GM23338 (cell line): ENCODE data around the gene ALB. TPM values are rescaled to one million over a fixed set of nuclear protein-coding genes. Genes with fewer than 3 reads are reported as not detected.

ENCODE experiments used
- ATAC-seq: fragments of 200-7000 bp; cut with Tn5 transposase; 3 replicates; pipeline ENCODE4 v1.9.1; 2020
- DNase-seq: peaks from one replicate; pipeline ENCODE4 v3.0.0-alpha.2; 2015; ENCODE audit warnings: low spot score
- H2AFZ ChIP-seq: fragments of 200-600 bp; sonication (generic); 2 replicates; pipeline ENCODE4 v1.8.0; 2016; ENCODE audit warnings: antibody characterized with exemption, mild to moderate bottlenecking, moderate library complexity
- H3F3A ChIP-seq: fragments of 200-600 bp; sonication (generic); replicated peaks from 2 replicates; pipeline ENCODE4 v1.8.0; 2017; ENCODE audit warnings: antibody characterized with exemption, mixed run types, low read depth
- H3K27ac ChIP-seq: fragments of 200-600 bp; sonication (generic); 2 replicates; pipeline ENCODE4 v1.6.1; 2016; ENCODE audit warnings: low read depth
- H3K27me3 ChIP-seq: fragments of 200-600 bp; sonication (generic); 2 replicates; pipeline ENCODE4 v1.8.0; 2016; ENCODE audit warnings: mild to moderate bottlenecking, mixed run types, moderate library complexity; ENCODE audit not compliant: insufficient read depth
- H3K36me3 ChIP-seq: fragments of 200-600 bp; sonication (generic); 2 replicates; pipeline ENCODE4 v1.8.0; 2016; ENCODE audit warnings: mild to moderate bottlenecking; ENCODE audit not compliant: insufficient read depth
- H3K4me1 ChIP-seq: fragments of 200-600 bp; sonication (generic); 2 replicates; pipeline ENCODE4 v1.8.0; 2016; ENCODE audit warnings: mild to moderate bottlenecking, moderate library complexity; ENCODE audit not compliant: insufficient read depth
- H3K4me2 ChIP-seq: fragments of 200-600 bp; sonication (generic); 2 replicates; pipeline ENCODE4 v1.7.1; 2017; ENCODE audit warnings: mixed run types
- H3K4me3 ChIP-seq: fragments of 200-600 bp; sonication (generic); 2 replicates; pipeline ENCODE4 v1.6.1; 2016; ENCODE audit warnings: mixed run types
- H3K79me2 ChIP-seq: fragments of 200-600 bp; sonication (generic); replicated peaks from 2 replicates; pipeline ENCODE4 v1.8.0; 2017; ENCODE audit warnings: mild to moderate bottlenecking; ENCODE audit not compliant: insufficient read depth
- H3K9me2 ChIP-seq: fragments of 200-600 bp; sonication (generic); 2 replicates; pipeline ENCODE4 v1.8.0; 2017; ENCODE audit not compliant: insufficient read depth
- H4K20me1 ChIP-seq: fragments of 200-600 bp; sonication (generic); replicated peaks from 2 replicates; pipeline ENCODE4 v1.8.0; 2017; ENCODE audit warnings: mild to moderate bottlenecking; ENCODE audit not compliant: insufficient read depth
- H3K27ac Mint-ChIP-seq: 2 replicates; pipeline ENCODE4 v1.8.0; 2020; ENCODE audit warnings: inconsistent platforms, mild to moderate bottlenecking, moderate library complexity, mixed read lengths
- H3K27me3 Mint-ChIP-seq: 3 replicates; pipeline ENCODE4 v1.8.0; 2022; ENCODE audit warnings: low read depth, mild to moderate bottlenecking, moderate library complexity, mixed read lengths, inconsistent platforms; ENCODE audit not compliant: insufficient read depth, poor library complexity
- H3K36me3 Mint-ChIP-seq: 3 replicates; pipeline ENCODE4 v1.8.0; 2021; ENCODE audit warnings: low read depth, mild to moderate bottlenecking, inconsistent platforms, moderate library complexity, mixed read lengths
- H3K4me1 Mint-ChIP-seq: 3 replicates; pipeline ENCODE4 v1.8.0; 2020; ENCODE audit warnings: mild to moderate bottlenecking, inconsistent platforms, mixed read lengths
- H3K4me3 Mint-ChIP-seq: 3 replicates; pipeline ENCODE4 v1.8.0; 2021; ENCODE audit warnings: moderate library complexity, mild to moderate bottlenecking, inconsistent platforms, mixed read lengths
- H3K9me3 Mint-ChIP-seq: 3 replicates; pipeline ENCODE4 v1.8.0; 2020; ENCODE audit warnings: moderate library complexity, mild to moderate bottlenecking, inconsistent platforms, mixed read lengths
- JUNB ChIP-seq: IDR thresholded peaks from one replicate; pipeline ENCODE4 v1.6.1; 2016; ENCODE audit warnings: antibody characterized with exemption; ENCODE audit not compliant: unreplicated experiment
- ZNF331 ChIP-seq: fragments of 250-450 bp; sonication (Bioruptor Pico); IDR thresholded peaks from 2 replicates; pipeline ENCODE4 v1.5.0; 2020; ENCODE audit warnings: low read depth, mild to moderate bottlenecking, moderate library complexity
- polyA plus RNA-seq: library from polyadenylated mRNA; unstranded; fragments of >200 nt; fragmentation: Nextera tagmentation; extraction: Ambion mirVana; gene quantifications from 2 replicates; pipeline ENCODE4 v1.2.1, GENCODE V29; 2016
- total RNA-seq: library from RNA; depleted of rRNA; stranded (reverse); fragments of >200 nt; shearing (Covaris generic); gene quantifications from 2 replicates; pipeline ENCODE4 v1.2.3, GENCODE V29; 2014
- TF ChIP-seq, protein P1 (sequence below): fragments of 250-450 bp; sonication (Bioruptor Pico); IDR thresholded peaks from 2 replicates; pipeline ENCODE4 v1.5.0; 2020; ENCODE audit warnings: mild to moderate bottlenecking, moderate library complexity
- TF ChIP-seq, protein P2 (sequence below): IDR thresholded peaks from 2 replicates; pipeline ENCODE4 v1.6.1; 2016; ENCODE audit warnings: antibody characterized with exemption
- TF ChIP-seq, protein P3 (sequence below), 2 experiments: fragments of 200-600 bp in 1 of 2; sonication (generic) in 1 of 2; conservative IDR thresholded peaks; 2 replicates each; pipeline versions ENCODE4 v1.5.1 to v1.6.1; 2016 to 2017; ENCODE audit warnings: antibody characterized with exemption in 2 of 2, low read depth in 2 of 2, mild to moderate bottlenecking in 2 of 2, moderate library complexity in 1 of 2

The ALB gene
- total and polyA plus RNA-seq, 2 experiments from 2014 or later, result not detected

DNA sequence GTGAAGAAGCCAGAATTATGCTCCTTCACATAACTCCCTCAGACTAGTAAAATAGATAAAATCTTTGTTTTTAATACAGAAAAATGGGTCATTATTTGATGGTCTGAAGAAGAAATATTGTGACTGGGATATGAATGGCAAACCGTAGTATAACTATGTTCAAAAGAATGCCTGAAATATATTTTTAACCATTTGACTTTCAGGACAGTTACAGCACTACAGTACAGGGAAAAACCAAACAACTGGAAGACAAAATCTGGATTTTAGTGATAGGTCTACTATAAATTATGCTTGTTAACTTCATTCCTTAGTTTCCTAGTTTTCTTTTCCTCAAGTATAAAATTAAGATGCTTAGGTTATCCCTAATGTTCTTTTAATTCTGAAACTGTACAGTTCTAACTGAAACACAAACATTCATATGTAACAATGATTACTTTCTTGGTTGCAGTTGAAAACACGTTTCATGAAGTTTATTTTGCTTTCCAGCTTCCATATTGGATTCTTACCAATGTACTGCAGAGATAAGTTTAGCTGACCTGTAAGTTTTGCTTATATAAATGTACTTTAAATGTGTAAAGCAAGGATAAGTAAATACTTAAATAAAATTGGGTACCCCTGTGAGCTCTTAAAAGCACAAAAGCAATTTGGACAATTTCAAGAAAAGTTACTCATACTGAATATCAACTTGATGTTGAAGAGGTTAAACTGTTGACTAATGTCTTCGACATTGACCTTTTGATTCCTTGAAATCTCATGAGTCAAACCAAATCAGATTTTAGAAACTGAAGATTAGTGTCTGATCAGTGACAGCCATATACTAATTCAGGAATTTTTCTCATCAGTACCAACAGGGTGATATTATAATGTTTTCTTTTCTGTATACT, 32.8 kb downstream of the ALB start (continued):
- TF ChIP-seq, protein P1, sequence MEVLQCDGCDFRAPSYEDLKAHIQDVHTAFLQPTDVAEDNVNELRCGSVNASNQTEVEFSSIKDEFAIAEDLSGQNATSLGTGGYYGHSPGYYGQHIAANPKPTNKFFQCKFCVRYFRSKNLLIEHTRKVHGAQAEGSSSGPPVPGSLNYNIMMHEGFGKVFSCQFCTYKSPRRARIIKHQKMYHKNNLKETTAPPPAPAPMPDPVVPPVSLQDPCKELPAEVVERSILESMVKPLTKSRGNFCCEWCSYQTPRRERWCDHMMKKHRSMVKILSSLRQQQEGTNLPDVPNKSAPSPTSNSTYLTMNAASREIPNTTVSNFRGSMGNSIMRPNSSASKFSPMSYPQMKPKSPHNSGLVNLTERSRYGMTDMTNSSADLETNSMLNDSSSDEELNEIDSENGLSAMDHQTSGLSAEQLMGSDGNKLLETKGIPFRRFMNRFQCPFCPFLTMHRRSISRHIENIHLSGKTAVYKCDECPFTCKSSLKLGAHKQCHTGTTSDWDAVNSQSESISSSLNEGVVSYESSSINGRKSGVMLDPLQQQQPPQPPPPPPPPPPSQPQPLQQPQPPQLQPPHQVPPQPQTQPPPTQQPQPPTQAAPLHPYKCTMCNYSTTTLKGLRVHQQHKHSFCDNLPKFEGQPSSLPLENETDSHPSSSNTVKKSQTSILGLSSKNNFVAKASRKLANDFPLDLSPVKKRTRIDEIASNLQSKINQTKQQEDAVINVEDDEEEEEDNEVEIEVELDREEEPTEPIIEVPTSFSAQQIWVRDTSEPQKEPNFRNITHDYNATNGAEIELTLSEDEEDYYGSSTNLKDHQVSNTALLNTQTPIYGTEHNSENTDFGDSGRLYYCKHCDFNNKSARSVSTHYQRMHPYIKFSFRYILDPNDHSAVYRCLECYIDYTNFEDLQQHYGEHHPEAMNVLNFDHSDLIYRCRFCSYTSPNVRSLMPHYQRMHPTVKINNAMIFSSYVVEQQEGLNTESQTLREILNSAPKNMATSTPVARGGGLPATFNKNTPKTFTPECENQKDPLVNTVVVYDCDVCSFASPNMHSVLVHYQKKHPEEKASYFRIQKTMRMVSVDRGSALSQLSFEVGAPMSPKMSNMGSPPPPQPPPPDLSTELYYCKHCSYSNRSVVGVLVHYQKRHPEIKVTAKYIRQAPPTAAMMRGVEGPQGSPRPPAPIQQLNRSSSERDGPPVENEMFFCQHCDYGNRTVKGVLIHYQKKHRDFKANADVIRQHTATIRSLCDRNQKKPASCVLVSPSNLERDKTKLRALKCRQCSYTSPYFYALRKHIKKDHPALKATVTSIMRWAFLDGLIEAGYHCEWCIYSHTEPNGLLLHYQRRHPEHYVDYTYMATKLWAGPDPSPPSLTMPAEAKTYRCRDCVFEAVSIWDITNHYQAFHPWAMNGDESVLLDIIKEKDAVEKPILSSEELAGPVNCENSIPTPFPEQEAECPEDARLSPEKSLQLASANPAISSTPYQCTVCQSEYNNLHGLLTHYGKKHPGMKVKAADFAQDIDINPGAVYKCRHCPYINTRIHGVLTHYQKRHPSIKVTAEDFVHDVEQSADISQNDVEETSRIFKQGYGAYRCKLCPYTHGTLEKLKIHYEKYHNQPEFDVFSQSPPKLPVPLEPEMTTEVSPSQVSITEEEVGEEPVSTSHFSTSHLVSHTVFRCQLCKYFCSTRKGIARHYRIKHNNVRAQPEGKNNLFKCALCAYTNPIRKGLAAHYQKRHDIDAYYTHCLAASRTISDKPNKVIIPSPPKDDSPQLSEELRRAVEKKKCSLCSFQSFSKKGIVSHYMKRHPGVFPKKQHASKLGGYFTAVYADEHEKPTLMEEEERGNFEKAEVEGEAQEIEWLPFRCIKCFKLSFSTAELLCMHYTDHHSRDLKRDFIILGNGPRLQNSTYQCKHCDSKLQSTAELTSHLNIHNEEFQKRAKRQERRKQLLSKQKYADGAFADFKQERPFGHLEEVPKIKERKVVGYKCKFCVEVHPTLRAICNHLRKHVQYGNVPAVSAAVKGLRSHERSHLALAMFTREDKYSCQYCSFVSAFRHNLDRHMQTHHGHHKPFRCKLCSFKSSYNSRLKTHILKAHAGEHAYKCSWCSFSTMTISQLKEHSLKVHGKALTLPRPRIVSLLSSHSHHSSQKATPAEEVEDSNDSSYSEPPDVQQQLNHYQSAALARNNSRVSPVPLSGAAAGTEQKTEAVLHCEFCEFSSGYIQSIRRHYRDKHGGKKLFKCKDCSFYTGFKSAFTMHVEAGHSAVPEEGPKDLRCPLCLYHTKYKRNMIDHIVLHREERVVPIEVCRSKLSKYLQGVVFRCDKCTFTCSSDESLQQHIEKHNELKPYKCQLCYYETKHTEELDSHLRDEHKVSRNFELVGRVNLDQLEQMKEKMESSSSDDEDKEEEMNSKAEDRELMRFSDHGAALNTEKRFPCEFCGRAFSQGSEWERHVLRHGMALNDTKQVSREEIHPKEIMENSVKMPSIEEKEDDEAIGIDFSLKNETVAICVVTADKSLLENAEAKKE (CRISPR knock-in tag), result no peak
- TF ChIP-seq JUNB, result no peak
- TF ChIP-seq, protein P2, sequence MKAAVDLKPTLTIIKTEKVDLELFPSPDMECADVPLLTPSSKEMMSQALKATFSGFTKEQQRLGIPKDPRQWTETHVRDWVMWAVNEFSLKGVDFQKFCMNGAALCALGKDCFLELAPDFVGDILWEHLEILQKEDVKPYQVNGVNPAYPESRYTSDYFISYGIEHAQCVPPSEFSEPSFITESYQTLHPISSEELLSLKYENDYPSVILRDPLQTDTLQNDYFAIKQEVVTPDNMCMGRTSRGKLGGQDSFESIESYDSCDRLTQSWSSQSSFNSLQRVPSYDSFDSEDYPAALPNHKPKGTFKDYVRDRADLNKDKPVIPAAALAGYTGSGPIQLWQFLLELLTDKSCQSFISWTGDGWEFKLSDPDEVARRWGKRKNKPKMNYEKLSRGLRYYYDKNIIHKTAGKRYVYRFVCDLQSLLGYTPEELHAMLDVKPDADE, result no peak
- TF ChIP-seq, protein P3, sequence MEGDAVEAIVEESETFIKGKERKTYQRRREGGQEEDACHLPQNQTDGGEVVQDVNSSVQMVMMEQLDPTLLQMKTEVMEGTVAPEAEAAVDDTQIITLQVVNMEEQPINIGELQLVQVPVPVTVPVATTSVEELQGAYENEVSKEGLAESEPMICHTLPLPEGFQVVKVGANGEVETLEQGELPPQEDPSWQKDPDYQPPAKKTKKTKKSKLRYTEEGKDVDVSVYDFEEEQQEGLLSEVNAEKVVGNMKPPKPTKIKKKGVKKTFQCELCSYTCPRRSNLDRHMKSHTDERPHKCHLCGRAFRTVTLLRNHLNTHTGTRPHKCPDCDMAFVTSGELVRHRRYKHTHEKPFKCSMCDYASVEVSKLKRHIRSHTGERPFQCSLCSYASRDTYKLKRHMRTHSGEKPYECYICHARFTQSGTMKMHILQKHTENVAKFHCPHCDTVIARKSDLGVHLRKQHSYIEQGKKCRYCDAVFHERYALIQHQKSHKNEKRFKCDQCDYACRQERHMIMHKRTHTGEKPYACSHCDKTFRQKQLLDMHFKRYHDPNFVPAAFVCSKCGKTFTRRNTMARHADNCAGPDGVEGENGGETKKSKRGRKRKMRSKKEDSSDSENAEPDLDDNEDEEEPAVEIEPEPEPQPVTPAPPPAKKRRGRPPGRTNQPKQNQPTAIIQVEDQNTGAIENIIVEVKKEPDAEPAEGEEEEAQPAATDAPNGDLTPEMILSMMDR (conservative IDR thresholded peaks at IDR 0.05; ENCODE audit: low read depth in 2 of 2), result no peak

DNA sequence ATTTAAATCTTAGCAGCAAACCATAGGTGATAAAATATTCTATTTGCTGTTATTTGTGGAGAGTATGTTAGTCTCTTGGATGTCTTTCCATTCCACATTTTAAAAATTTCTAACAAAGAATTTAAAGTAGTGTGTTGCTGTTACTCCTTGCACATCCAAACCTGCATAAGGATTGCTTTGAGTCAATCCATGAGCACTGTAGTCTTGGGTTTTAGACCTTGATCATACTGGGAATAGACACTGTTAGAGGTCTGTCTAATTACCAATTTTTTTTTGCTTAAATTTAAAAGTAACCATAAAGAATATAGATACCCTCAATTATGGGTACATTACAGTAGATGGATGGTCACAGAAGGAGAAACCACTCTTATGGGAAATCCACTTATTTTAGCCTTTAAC, 33.5 kb downstream of the ALB start:
- no peaks in the 10 kb centered on the region for H3K9me2 ChIP-seq
- no peak for ATAC-seq
- no peak overlapping the region for H3K4me3 Mint-ChIP-seq
- H3K4me3 ChIP-seq, result no peak overlapping the region
- no peak for DNase-seq
- no peaks in the 10 kb centered on the region for H3K27me3 Mint-ChIP-seq
- H4K20me1 ChIP-seq, result no peaks in the 10 kb centered on the region
- H3F3A ChIP-seq, result no peaks in the 10 kb centered on the region
- H3K79me2 ChIP-seq, result no peaks in the 10 kb centered on the region
- no peak overlapping the region for H3K4me2 ChIP-seq
- no peaks in the 10 kb centered on the region for H3K4me1 Mint-ChIP-seq
- H3K9me3 Mint-ChIP-seq, result no peaks in the 10 kb centered on the region
- no peak overlapping the region for H3K27ac ChIP-seq
- H3K4me1 ChIP-seq, result no peaks in the 10 kb centered on the region
- H2AFZ ChIP-seq, result no peak overlapping the region
- no peaks in the 10 kb centered on the region for H3K27me3 ChIP-seq
- H3K36me3 ChIP-seq, result no peaks in the 10 kb centered on the region
- no peak overlapping the region for H3K27ac Mint-ChIP-seq
- no peaks in the 10 kb centered on the region for H3K36me3 Mint-ChIP-seq
- TF ChIP-seq ZNF331 (CRISPR knock-in tag), result no peak
